ENCODE data around the gene BAG1.

BAG1 gene

DNA sequence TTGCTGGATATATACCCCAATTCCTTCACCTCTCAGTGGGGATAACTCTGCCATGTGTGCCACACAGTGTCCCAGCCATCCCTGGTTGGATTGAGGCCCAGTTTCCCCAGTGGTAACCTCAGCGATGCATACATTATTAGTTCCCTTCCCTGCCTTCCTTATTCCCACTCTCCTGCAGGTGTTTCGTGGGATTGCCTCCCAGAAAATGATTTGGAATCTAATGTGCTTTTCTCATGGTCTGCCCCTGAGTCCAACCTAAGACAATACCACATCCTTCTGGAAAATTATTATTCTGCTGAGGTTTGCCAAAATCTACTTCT, 32.9 kb downstream of the BAG1 start:
- TF ChIP-seq CTCF (IDR thresholded peaks at IDR 0.05; ENCODE audit: insufficient read depth, low read length, missing control alignments), result no peak
- ChIA-PET CTCF (interaction anchor here (1.4 to 2.0 kb wide), 3 partner anchors 132 to 235 kb away, joined by 3 to 8 read pairs (median 4); no protein-coding TSS in a partner anchor), POLR2A (no interaction called here)
- no peak overlapping the region for H3K4me3 ChIP-seq (ENCODE audit: low read depth, low read length)
- no peak for DNase-seq (ENCODE audit: low read depth, low spot score)

DNA sequence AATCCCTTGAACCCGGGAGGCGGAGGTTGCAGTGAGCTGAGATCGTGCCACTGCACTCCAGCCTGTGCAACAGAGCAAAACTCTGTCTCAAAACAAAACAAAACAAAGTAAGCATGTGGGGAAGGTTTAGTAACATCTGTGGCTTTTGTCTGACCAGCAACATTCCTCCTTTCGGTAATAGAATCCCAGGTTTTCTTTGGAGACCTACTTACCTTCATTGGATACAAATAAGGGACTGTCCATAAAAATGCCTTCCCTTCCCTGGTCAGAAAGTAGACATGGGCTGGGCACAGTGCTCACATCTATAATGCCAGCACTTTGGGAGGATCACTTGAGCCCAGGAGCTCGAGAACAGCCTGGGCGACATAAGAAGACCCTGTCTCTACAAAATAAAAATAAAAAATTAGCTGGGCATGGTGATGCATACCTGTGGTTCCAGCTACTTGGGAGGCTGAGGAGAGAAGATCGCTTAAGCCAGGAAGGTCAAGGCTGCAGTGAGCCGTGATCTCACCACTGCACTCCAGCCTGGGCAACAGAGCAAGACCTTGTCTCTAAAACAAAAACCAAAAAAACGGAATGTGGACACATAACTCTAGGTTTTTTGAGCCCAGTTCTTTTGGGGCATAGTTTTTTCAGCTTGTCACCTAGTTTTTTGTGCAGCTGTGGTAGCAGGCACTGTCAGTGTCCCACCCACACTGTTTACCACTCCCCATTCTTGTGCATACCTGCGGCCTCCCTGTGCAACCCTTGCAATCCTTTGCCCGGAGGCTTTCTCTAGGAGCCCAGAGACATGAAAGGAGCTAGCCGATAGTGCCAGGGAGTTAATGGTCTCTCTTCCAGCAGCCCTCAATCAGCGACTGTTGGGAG, 33.5 kb downstream of the BAG1 start:
- no peak overlapping the region for H3K4me3 ChIP-seq (ENCODE audit: low read depth, low read length)
- TF ChIP-seq CTCF (IDR thresholded peaks at IDR 0.05; ENCODE audit: insufficient read depth, low read length, missing control alignments), result no peak
- no peak for DNase-seq (ENCODE audit: low read depth, low spot score)
- POLR2A ChIA-PET, result no interaction called here
- CTCF ChIA-PET, result interaction anchor here (1.4 to 2.0 kb wide), 3 partner anchors 131 to 236 kb away, joined by 3 to 8 read pairs (median 4); no protein-coding TSS in a partner anchor

DNA sequence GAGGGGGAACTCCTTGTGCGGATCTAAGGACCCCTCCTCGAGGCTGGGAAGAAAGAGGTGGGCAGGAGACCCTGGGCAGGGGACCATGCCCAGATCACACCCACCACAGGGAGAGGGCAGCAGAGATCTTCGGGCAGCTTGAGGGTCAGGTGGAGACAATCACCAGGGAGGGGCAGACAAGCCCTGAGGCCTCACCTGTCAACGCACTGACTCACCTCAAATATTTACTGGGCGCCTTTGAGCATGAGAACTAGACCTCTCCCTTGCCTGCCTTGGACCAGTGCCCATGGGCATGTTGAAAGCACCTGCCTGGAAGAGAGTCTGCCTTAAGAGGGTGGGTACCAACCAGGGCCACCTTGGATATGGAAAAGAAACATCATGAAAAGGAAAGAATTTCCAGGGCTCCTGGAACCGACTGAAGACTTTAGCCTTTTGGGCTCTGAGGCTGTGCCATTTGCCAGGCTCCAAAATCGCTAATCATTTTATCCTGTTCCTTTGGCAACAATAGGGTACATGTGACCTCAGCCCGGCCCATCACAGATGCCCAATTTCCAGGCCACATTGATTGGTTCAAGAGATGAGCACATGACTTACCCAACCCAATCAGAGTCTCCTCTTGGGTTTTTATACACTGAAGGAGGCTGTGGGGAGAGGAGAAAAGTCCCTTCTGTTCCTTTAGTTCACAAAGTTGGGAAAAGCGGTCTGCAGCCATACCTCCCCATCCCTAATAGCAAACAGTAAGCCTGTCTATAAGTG, 35.0 kb downstream of the BAG1 start:
- ChIA-PET POLR2A (no interaction called here), CTCF (interaction anchor here (7.7 kb wide), 1 partner anchor 152 kb away, joined by 149 read pairs; the partner anchor contains the start of gene SMU1)
- no peak for TF ChIP-seq CTCF (IDR thresholded peaks at IDR 0.05; ENCODE audit: insufficient read depth, low read length, missing control alignments)

DNA sequence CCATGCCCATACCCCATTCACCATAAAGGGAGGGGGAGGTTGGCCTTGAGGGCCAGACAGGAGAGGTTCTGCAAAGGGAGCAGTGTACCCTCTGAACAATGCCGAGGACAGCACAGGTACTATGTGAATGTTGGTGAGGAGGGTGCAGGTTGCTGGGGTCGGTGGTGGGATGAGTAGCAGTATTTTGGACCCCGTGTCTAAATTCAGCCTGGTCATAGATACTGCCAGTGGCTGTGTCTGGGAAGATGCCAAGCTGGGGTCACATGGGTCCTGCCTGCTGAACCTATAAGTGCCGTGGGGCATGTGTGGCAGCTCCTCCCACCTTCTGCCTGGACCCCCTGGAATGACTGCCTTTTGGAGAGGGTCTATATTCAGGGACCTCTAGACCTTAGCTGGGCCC, 35.9 kb downstream of the BAG1 start:
- ChIA-PET POLR2A (interaction anchor here (0.7 kb wide), 1 partner anchor 194 kb away, joined by 3 read pairs; no protein-coding TSS in a partner anchor), CTCF (interaction anchor here (1.1 to 7.7 kb wide), 4 partner anchors 8 to 151 kb away, joined by 3 to 149 read pairs (median 36); partner anchors contain the start of gene SMU1)
- no peak for DNase-seq (ENCODE audit: low read depth, low spot score)
- TF ChIP-seq CTCF (IDR thresholded peaks at IDR 0.05; ENCODE audit: insufficient read depth, low read length, missing control alignments), result no peak
- H3K4me3 ChIP-seq (ENCODE audit: low read depth, low read length), result no peak overlapping the region

More for the DNA sequence above, 35.0 kb downstream of the BAG1 start:
- H3K4me3 ChIP-seq (ENCODE audit: low read depth, low read length), result no peak overlapping the region
- DNase-seq (ENCODE audit: low read depth, low spot score), result no peak

DNA sequence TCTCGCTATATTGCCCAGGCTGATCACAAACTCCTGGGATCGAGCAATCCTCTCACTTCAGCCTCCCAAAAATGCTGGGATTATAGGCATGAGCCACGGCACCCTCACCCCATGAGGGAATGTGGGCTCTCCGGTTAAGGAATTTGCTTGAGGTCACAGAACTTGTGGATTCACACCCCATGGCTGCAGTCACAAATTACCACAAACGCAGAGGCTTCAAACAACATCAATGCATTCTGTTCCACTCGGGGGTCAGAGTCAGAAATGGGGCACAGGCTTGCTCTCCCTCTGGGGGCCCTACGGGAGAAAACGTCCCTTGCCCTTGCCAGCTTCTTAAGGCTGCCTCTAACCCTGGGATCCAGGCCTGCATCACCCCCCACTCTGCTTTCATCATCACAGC, 36.8 kb downstream of the BAG1 start:
- POLR2A ChIA-PET, result interaction anchor here (0.7 kb wide), 1 partner anchor 198 kb away, joined by 3 read pairs; no protein-coding TSS in a partner anchor
- no peak for DNase-seq (ENCODE audit: low read depth, low spot score)
- CTCF ChIA-PET, result interaction anchor here (1.1 to 7.7 kb wide), 8 partner anchors 9 to 150 kb away, joined by 3 to 149 read pairs (median 18); partner anchors contain the start of genes BAG1 and SMU1
- no peak for TF ChIP-seq CTCF (IDR thresholded peaks at IDR 0.05; ENCODE audit: insufficient read depth, low read length, missing control alignments)
- no peak overlapping the region for H3K4me3 ChIP-seq (ENCODE audit: low read depth, low read length)
